Mesendoderm (in vitro differentiated cells): ENCODE measurements around the gene PIK3R6.
A peak's percentile ranks its signal among the peaks of the same experiment; 100 is the strongest.

Experiments used
- DNase-seq: peaks from one replicate; pipeline ENCODE4 v3.0.0; 2013
- H2AK5ac ChIP-seq: 2 replicates; pipeline ENCODE4 v1.6.1; 2013; ENCODE audit warnings: low read length, inconsistent platforms
- H2BK120ac ChIP-seq: 2 replicates; pipeline ENCODE4 v1.6.1; 2013; ENCODE audit warnings: low read depth, mild to moderate bottlenecking, low read length, moderate library complexity, mixed read lengths
- H2BK15ac ChIP-seq: replicated peaks from 2 replicates; pipeline ENCODE4 v1.6.1; 2013; ENCODE audit warnings: low read depth, mild to moderate bottlenecking, moderate library complexity
- H2BK5ac ChIP-seq: 2 replicates; pipeline ENCODE4 v1.6.1; 2013; ENCODE audit warnings: low read length, inconsistent platforms
- H3K18ac ChIP-seq: 2 replicates; pipeline ENCODE4 v1.6.1; 2013; ENCODE audit warnings: mild to moderate bottlenecking, low read length, mixed read lengths
- H3K23ac ChIP-seq: one replicate; pipeline ENCODE4 v1.6.1; 2013; ENCODE audit warnings: low read length
- H3K27ac ChIP-seq: 2 replicates; pipeline ENCODE4 v1.5.1; 2013; ENCODE audit warnings: low read depth, mild to moderate bottlenecking, inconsistent platforms, low read length, moderate library complexity
- H3K27me3 ChIP-seq: 2 replicates; pipeline ENCODE4 v1.6.1; 2013; ENCODE audit warnings: low read length, control low read depth, mild to moderate bottlenecking, inconsistent platforms; ENCODE audit not compliant: insufficient read depth, poor library complexity
- H3K36me3 ChIP-seq: 2 replicates; pipeline ENCODE4 v1.6.1; 2013; ENCODE audit warnings: low read length, inconsistent platforms; ENCODE audit not compliant: control insufficient read depth, insufficient read depth
- H3K4ac ChIP-seq: one replicate; pipeline ENCODE4 v1.6.1; 2013; ENCODE audit warnings: low read depth, mild to moderate bottlenecking, low read length, moderate library complexity
- H3K4me1 ChIP-seq: 2 replicates; pipeline ENCODE4 v1.6.1; 2013; ENCODE audit warnings: low read depth, low read length, inconsistent platforms; ENCODE audit not compliant: control insufficient read depth
- H3K4me2 ChIP-seq: 2 replicates; pipeline ENCODE4 v1.6.1; 2013; ENCODE audit warnings: low read length
- H3K4me3 ChIP-seq: 2 replicates; pipeline ENCODE4 v1.5.1; 2013; ENCODE audit warnings: mild to moderate bottlenecking, low read length
- H3K56ac ChIP-seq: one replicate; pipeline ENCODE4 v1.6.1; 2013; ENCODE audit warnings: low read length
- H3K79me1 ChIP-seq: 2 replicates; pipeline ENCODE4 v1.6.1; 2013; ENCODE audit warnings: low read length, inconsistent platforms
- H3K79me2 ChIP-seq: 2 replicates; pipeline ENCODE4 v1.6.1; 2013; ENCODE audit warnings: mild to moderate bottlenecking, low read length; ENCODE audit not compliant: control insufficient read depth, insufficient read depth
- H3K9ac ChIP-seq: 2 replicates; pipeline ENCODE4 v1.6.1; 2013; ENCODE audit warnings: low read length, inconsistent platforms
- H4K5ac ChIP-seq: one replicate; pipeline ENCODE4 v1.6.1; 2013; ENCODE audit warnings: low read length
- H4K8ac ChIP-seq: one replicate; pipeline ENCODE4 v1.6.1; 2013; ENCODE audit warnings: low read depth, mild to moderate bottlenecking, control low read depth, low read length, moderate library complexity
- WGBS: extraction: QIAGEN DNeasy Blood & Tissue Kit; methylation state at CpG from one replicate; pipeline ENCODE4 v1.1.7; 2013; ENCODE audit warnings: low lambda C conversion rate, missing lambda C conversion rate; ENCODE audit not compliant: insufficient coverage; ENCODE audit errors: extremely low coverage; 5-methylcytosine and 5-hydroxymethylcytosine counted together

Gene PIK3R6

GRCh38 chr17:8875436-8875835 lies 8.0 kb upstream of the PIK3R6 start:
- Histone ChIP-seq H3K23ac (no peak overlapping the region), H4K8ac (no peak overlapping the region), H3K79me1 (no peaks in the 10 kb centered on the region), H3K79me2 (no peaks in the 10 kb centered on the region), H3K36me3 (no peaks in the 10 kb centered on the region), H3K27me3 (no peaks in the 10 kb centered on the region), H3K4ac (peak overlapping the region; percentile 73), H3K56ac (peak overlapping the region; percentile 51), H3K27ac (peak overlapping the region; percentile 46), H3K4me3 (no peak overlapping the region), H2BK5ac (peak overlapping the region; percentile 51), H2BK15ac (no peak overlapping the region), H2AK5ac (peak overlapping the region; percentile 0), H3K9ac (no peak overlapping the region), H3K18ac (peak overlapping the region; percentile 69), H3K4me2 (no peak overlapping the region), H4K5ac (no peak overlapping the region), H2BK120ac (peak overlapping the region; percentile 23), H3K4me1 (peaks cover 15% of the 10 kb centered on the region)
- WGBS: no CpG with 5 or more reads among the region's 12 CpGs
- DNase-seq: no peak

DNA sequence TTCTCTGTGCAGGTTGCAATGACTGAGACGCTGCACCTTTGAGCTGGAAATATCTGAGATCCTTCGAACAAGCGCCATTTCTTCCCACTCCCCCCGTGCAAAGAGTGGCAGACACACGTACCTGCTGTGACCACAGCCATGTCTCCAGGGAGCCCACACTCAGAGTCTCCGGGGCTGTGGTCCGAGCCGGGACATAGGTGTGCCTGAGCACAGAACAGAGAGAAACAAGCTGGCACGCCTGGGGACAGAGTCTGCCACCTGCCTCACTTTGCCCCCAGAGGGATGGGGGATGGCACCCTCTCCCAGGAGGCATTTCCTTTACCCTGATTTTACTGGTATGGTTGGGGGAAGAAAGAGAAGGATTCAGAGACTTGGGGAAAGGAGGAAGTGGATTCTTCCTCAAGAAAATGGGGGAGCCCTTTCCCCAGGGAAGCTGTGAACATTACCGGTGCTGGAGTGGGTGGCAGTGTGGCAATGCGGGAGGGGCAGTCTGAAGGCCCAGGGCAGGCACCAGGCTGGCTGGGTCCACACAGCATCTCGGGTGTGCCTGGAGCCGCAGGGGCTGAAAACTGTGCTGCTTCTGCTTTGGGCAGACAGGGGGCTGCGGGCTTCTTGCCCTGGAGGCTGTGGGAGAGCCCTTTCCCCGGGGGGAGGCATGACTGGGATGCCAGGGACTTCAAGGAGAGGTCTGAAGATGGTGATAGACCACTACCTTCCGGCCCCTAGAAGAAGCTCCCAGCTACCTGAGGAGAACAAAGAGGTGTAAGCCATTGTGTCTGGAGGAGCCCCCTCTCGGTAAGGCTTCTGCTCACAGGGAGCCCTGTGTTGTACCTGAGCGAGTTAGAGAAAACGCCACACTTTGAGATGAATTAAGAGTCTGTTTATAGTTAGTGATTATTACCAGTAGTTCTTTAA lies 6.6 kb upstream of the PIK3R6 start:
- no peak overlapping the region for H3K4me3 ChIP-seq
- peaks cover 15% of the 10 kb centered on the region for H3K4me1 ChIP-seq
- H3K79me1 ChIP-seq: no peaks in the 10 kb centered on the region
- DNase-seq: peak; percentile 87
- H3K23ac ChIP-seq: peak overlapping the region; percentile 15
- H3K27ac ChIP-seq: peak overlapping the region; percentile 93
- H4K8ac ChIP-seq: no peak overlapping the region
- no peaks in the 10 kb centered on the region for H3K27me3 ChIP-seq
- H3K79me2 ChIP-seq: no peaks in the 10 kb centered on the region
- H3K9ac ChIP-seq: peak overlapping the region; percentile 60
- peak overlapping the region; percentile 84 for H2AK5ac ChIP-seq
- peak overlapping the region; percentile 65 for H3K18ac ChIP-seq
- H3K56ac ChIP-seq: peak overlapping the region; percentile 51
- peak overlapping the region; percentile 21 for H3K4ac ChIP-seq
- no peak overlapping the region for H3K4me2 ChIP-seq
- H3K36me3 ChIP-seq: no peaks in the 10 kb centered on the region
- H4K5ac ChIP-seq: peak overlapping the region; percentile 76
- peak overlapping the region; percentile 78 for H2BK120ac ChIP-seq
- WGBS: no CpG with 5 or more reads among the region's 19 CpGs
- no peak overlapping the region for H2BK15ac ChIP-seq
- H2BK5ac ChIP-seq: peak overlapping the region; percentile 100

- no peak overlapping the region for H3K23ac ChIP-seq
- peak overlapping the region; percentile 21 for H3K4ac ChIP-seq
- no peak overlapping the region for H2BK15ac ChIP-seq
- no peaks in the 10 kb centered on the region for H3K79me2 ChIP-seq
- WGBS: no CpG with 5 or more reads among the region's 17 CpGs
- no peak overlapping the region for H3K4me2 ChIP-seq
- peak overlapping the region; percentile 33 for H4K5ac ChIP-seq
- peak overlapping the region; percentile 90 for H2BK120ac ChIP-seq
- H3K36me3 ChIP-seq: no peaks in the 10 kb centered on the region
- H3K4me3 ChIP-seq: no peak overlapping the region
- H3K56ac ChIP-seq: peak overlapping the region; percentile 51
- no peak for DNase-seq
- H3K27me3 ChIP-seq: no peaks in the 10 kb centered on the region
- H3K79me1 ChIP-seq: no peaks in the 10 kb centered on the region
- peak overlapping the region; percentile 100 for H2BK5ac ChIP-seq
- peak overlapping the region; percentile 4 for H3K9ac ChIP-seq
- peaks cover 15% of the 10 kb centered on the region for H3K4me1 ChIP-seq
- peak overlapping the region; percentile 84 for H2AK5ac ChIP-seq
- peak overlapping the region; percentile 0 for H4K8ac ChIP-seq
- no peak overlapping the region for H3K27ac ChIP-seq
- H3K18ac ChIP-seq: peak overlapping the region; percentile 88
Measured at GRCh38 chr17:8872705-8873435, 5.4 kb upstream of the PIK3R6 start.

DNA sequence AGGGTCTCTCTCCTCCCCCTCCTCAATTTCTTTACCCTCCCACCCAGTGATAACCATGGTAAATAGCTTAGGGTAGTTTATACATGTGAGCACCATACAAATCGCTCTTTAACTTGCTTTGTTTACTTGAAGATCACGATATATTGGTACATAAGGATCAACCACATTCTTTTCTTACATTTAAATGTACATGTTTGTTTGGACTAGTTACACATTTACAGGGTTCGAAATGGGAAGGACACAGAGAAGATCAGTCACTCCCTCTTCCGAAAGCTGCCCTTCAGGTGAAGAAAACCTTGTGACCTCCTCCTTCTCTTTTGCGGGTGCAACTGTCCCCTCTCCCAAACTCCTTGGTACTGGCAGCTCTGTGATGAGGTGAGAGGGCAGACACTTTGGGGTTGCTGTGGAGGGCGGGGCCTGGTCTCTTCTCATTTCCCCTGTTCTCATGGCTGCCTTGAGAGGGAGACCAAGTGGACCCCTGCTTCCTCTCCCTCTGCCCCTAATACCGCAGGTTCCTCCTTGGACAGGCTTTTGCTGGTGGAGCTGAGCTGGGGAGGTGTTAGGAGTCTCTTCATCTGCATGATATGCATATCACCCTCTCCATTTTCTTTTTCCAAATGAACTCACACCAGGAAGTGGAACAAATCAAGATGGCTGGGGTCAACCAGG lies 4.7 kb upstream of the PIK3R6 start:
- H3K9ac ChIP-seq: no peak overlapping the region
- H3K4me3 ChIP-seq: no peak overlapping the region
- H2BK120ac ChIP-seq: no peak overlapping the region
- H3K79me1 ChIP-seq: no peaks in the 10 kb centered on the region
- H4K5ac ChIP-seq: no peak overlapping the region
- H4K8ac ChIP-seq: no peak overlapping the region
- no peak overlapping the region for H2BK15ac ChIP-seq
- no peak overlapping the region for H2BK5ac ChIP-seq
- H3K79me2 ChIP-seq: no peaks in the 10 kb centered on the region
- no peak for DNase-seq
- no peak overlapping the region for H3K18ac ChIP-seq
- H2AK5ac ChIP-seq: no peak overlapping the region
- no peaks in the 10 kb centered on the region for H3K27me3 ChIP-seq
- peaks cover 15% of the 10 kb centered on the region for H3K4me1 ChIP-seq
- no peak overlapping the region for H3K4ac ChIP-seq
- no CpG with 5 or more reads among the region's 7 CpGs for WGBS
- H3K23ac ChIP-seq: no peak overlapping the region
- no peak overlapping the region for H3K27ac ChIP-seq
- no peak overlapping the region for H3K56ac ChIP-seq
- no peaks in the 10 kb centered on the region for H3K36me3 ChIP-seq
- no peak overlapping the region for H3K4me2 ChIP-seq

DNA sequence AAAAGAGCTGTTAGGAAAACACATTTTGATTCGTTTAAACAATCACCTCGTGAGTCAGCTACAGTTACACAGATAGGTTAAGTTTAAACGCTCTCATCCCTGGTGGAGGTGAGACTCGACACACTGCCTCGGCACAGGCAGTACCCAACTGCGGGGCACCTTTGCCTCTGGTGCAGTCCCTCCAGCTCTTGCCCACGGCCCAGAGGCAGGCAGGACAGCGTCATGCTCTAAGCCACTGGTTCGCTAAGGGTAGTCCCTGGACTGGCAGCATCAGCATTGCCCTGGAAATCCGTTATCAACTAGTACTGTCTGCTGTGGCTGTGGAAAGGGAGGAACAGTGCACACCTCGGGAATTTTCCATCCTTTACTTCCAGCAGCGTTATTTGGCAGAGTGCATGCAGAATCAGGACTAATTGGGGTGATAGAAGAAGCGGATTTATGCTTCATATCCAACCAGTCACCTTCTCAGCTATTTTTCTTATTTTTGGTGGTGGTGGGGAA lies 3.7 kb upstream of the PIK3R6 start:
- Histone ChIP-seq H3K4me2 (no peak overlapping the region), H2AK5ac (peak overlapping the region; percentile 5), H3K27me3 (no peaks in the 10 kb centered on the region), H3K4ac (no peak overlapping the region), H2BK15ac (no peak overlapping the region), H3K9ac (no peak overlapping the region), H4K8ac (no peak overlapping the region), H4K5ac (peak overlapping the region; percentile 73), H3K79me1 (no peaks in the 10 kb centered on the region), H3K18ac (peak overlapping the region; percentile 11), H3K23ac (peak overlapping the region; percentile 74), H3K27ac (no peak overlapping the region), H3K4me1 (peaks cover 15% of the 10 kb centered on the region), H2BK5ac (no peak overlapping the region), H2BK120ac (peak overlapping the region; percentile 8), H3K4me3 (no peak overlapping the region), H3K36me3 (no peaks in the 10 kb centered on the region), H3K79me2 (no peaks in the 10 kb centered on the region), H3K56ac (peak overlapping the region; percentile 73)
- WGBS: no CpG with 5 or more reads among the region's 13 CpGs
- DNase-seq: no peak
